Measurements from ENCODE around the gene TGFBRAP1. TPM values are rescaled to one million over a fixed set of nuclear protein-coding genes. Genes with fewer than 3 reads are reported as not detected.

Gene TGFBRAP1
- total and polyA plus RNA-seq, 9 of the 15 experiments (the other 6 are each of a cell fraction or from before 2014, with no cell fraction given), result 3.7 to 18.0 (median 11.0) TPM

- peak; percentile 56; the same call in 1 of the 2 replicates for TF ChIP-seq ARID4B (CRISPR knock-in tag; IDR thresholded peaks at IDR 0.05)
- TF ChIP-seq, protein P1, sequence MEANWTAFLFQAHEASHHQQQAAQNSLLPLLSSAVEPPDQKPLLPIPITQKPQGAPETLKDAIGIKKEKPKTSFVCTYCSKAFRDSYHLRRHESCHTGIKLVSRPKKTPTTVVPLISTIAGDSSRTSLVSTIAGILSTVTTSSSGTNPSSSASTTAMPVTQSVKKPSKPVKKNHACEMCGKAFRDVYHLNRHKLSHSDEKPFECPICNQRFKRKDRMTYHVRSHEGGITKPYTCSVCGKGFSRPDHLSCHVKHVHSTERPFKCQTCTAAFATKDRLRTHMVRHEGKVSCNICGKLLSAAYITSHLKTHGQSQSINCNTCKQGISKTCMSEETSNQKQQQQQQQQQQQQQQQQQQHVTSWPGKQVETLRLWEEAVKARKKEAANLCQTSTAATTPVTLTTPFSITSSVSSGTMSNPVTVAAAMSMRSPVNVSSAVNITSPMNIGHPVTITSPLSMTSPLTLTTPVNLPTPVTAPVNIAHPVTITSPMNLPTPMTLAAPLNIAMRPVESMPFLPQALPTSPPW (CRISPR knock-in tag; IDR thresholded peaks at IDR 0.05), result peak; percentile 82
- 0 out of 2 replicates have a peak, but pooled peaks have one; percentile 13 for TF ChIP-seq ZNF324 (CRISPR knock-in tag; IDR thresholded peaks at IDR 0.05)
- TF ChIP-seq MBD2 (IDR thresholded peaks at IDR 0.05; ENCODE audit: borderline replicate concordance, low read depth), result 0 out of 2 replicates have a peak, but pooled peaks have one; percentile 1
- TF ChIP-seq ZNF740 (CRISPR knock-in tag; IDR thresholded peaks at IDR 0.05), result 0 out of 2 replicates have a peak, but pooled peaks have one; percentile 17
- TF ChIP-seq ZNF740 (tag; IDR thresholded peaks at IDR 0.05), result peak in 1 of 2 experiments; percentile 21; a peak in 1 of 4 replicates
- peak; percentile 70 for TF ChIP-seq CTBP1 (IDR thresholded peaks at IDR 0.05; ENCODE audit: borderline replicate concordance)
- TF ChIP-seq ZNF24 (IDR thresholded peaks at IDR 0.05), result peak; percentile 74; the same call in 1 of the 2 replicates
These were observed at the start of gene TGFBRAP1 (continued) for GRCh38 chr2:105329561-105330495.
